WTC11 (cell line): ENCODE data around the gene ARG2. TPM values are rescaled to one million over a fixed set of nuclear protein-coding genes. Genes with fewer than 3 reads are reported as not detected.

Experiments used
- ATAC-seq: fragments of 200-7000 bp; cut with Tn5 transposase; 2 replicates; pipeline ENCODE4 v1.10.0; 2021; ENCODE audit warnings: mild to moderate bottlenecking, moderate library complexity
- CTCF ChIA-PET: fragments of 300-600 bp; sonication (Branson Sonifier 250); formaldehyde crosslinking; loops from one replicate; lab custom pipeline; 2021; ENCODE audit warnings: antibody characterized with exemption; lab: Charles Lee
- POLR2A ChIA-PET: fragments of 350-600 bp; sonication (Branson Sonifier 250); formaldehyde crosslinking; loops from one replicate; lab custom pipeline; 2021; ENCODE audit warnings: antibody characterized with exemption; lab: Charles Lee
- DNase-seq: peaks from one replicate; pipeline ENCODE4 v3.0.0; 2021; ENCODE audit warnings: low spot score
- H3K27ac Mint-ChIP-seq: 2 replicates; pipeline ENCODE4 v1.8.0; 2021; ENCODE audit warnings: mixed read lengths
- H3K27me3 Mint-ChIP-seq: 2 replicates; pipeline ENCODE4 v1.8.0; 2021; ENCODE audit warnings: low read depth, mild to moderate bottlenecking, moderate library complexity, mixed read lengths
- H3K36me3 Mint-ChIP-seq: 2 replicates; pipeline ENCODE4 v1.8.0; 2021; ENCODE audit warnings: mixed read lengths
- H3K4me1 Mint-ChIP-seq: 2 replicates; pipeline ENCODE4 v1.8.0; 2022; ENCODE audit warnings: mixed read lengths
- H3K4me3 Mint-ChIP-seq: 2 replicates; pipeline ENCODE4 v1.8.0; 2021; ENCODE audit warnings: mild to moderate bottlenecking, moderate library complexity, mixed read lengths
- H3K9me3 Mint-ChIP-seq: 2 replicates; pipeline ENCODE4 v1.8.0; 2021; ENCODE audit warnings: mixed read lengths
- AFF4 ChIP-seq: sonication (generic); formaldehyde crosslinking; IDR thresholded peaks from 2 replicates; pipeline ENCODE4 v1.8.1; 2023; ENCODE audit warnings: mild to moderate bottlenecking, missing genetic modification reagents, borderline replicate concordance
- ATF2 ChIP-seq: sonication (generic); formaldehyde crosslinking; IDR thresholded peaks from 2 replicates; pipeline ENCODE4 v1.8.1; 2022; ENCODE audit warnings: low read depth, missing genetic modification reagents, borderline replicate concordance
- E2F4 ChIP-seq: sonication (generic); formaldehyde crosslinking; IDR thresholded peaks from 2 replicates; pipeline ENCODE4 v1.8.1; 2022; ENCODE audit warnings: low read depth, mild to moderate bottlenecking, moderate library complexity, missing genetic modification reagents, borderline replicate concordance
- FOXK1 ChIP-seq: sonication (generic); formaldehyde crosslinking; IDR thresholded peaks from 2 replicates; pipeline ENCODE4 v1.8.0; 2022; ENCODE audit warnings: mild to moderate bottlenecking, moderate library complexity, missing genetic modification reagents
- FOXP4 ChIP-seq: sonication (generic); formaldehyde crosslinking; IDR thresholded peaks from 2 replicates; pipeline ENCODE4 v1.8.0; 2022; ENCODE audit warnings: mild to moderate bottlenecking, missing genetic modification reagents
- JAZF1 ChIP-seq: fragments of 250-450 bp; sonication (Bioruptor Pico); IDR thresholded peaks from 2 replicates; pipeline ENCODE4 v1.9.0; 2021; ENCODE audit warnings: moderate library complexity, mild to moderate bottlenecking, inconsistent platforms
- MLX ChIP-seq: sonication (generic); formaldehyde crosslinking; IDR thresholded peaks from 2 replicates; pipeline ENCODE4 v1.8.1; 2023; ENCODE audit warnings: mild to moderate bottlenecking, missing genetic modification reagents, moderate library complexity
- NFYB ChIP-seq: sonication (generic); formaldehyde crosslinking; conservative IDR thresholded peaks from 2 replicates; pipeline ENCODE4 v1.8.0; 2022; ENCODE audit warnings: low read depth, missing genetic modification reagents
- RELA ChIP-seq: sonication (generic); formaldehyde crosslinking; IDR thresholded peaks from 2 replicates; pipeline ENCODE4 v1.8.1; 2022; ENCODE audit warnings: missing genetic modification reagents, mild to moderate bottlenecking, borderline replicate concordance
- SMAD4 ChIP-seq: sonication (generic); formaldehyde crosslinking; IDR thresholded peaks from 2 replicates; pipeline ENCODE4 v1.8.0; 2022; ENCODE audit warnings: mild to moderate bottlenecking, missing genetic modification reagents
- TEAD4 ChIP-seq: sonication (generic); formaldehyde crosslinking; IDR thresholded peaks from 2 replicates; pipeline ENCODE4 v1.8.0; 2022; ENCODE audit warnings: mild to moderate bottlenecking, missing genetic modification reagents
- ZBTB43 ChIP-seq: sonication (generic); formaldehyde crosslinking; IDR thresholded peaks from 2 replicates; pipeline ENCODE4 v1.8.1; 2023; ENCODE audit warnings: mild to moderate bottlenecking, missing genetic modification reagents
- ZNF121 ChIP-seq: sonication (generic); formaldehyde crosslinking; IDR thresholded peaks from 2 replicates; pipeline ENCODE4 v1.8.0; 2023; ENCODE audit warnings: missing genetic modification reagents
- ZNF425 ChIP-seq: fragments of 250-450 bp; sonication (Bioruptor Pico); conservative IDR thresholded peaks from 2 replicates; pipeline ENCODE4 v1.9.0; 2021; ENCODE audit warnings: mild to moderate bottlenecking
- ZNF532 ChIP-seq: fragments of 250-450 bp; sonication (Bioruptor Pico); IDR thresholded peaks from 2 replicates; pipeline ENCODE4 v1.9.0; 2021; ENCODE audit warnings: mild to moderate bottlenecking, borderline replicate concordance
- ZNF671 ChIP-seq: fragments of 250-450 bp; sonication (Bioruptor Pico); IDR thresholded peaks from 2 replicates; pipeline ENCODE4 v1.8.0; 2021; ENCODE audit warnings: mild to moderate bottlenecking
- total RNA-seq: library from RNA; stranded (reverse); gene quantifications from 3 replicates; pipeline ENCODE4 v1.2.3, GENCODE V29; 2021

The ARG2 gene
- total RNA-seq, 1 experiment from 2014 or later = 29.8 TPM

GRCh38 chr14:67576216-67576955 lies 43.3 kb upstream of the ARG2 start (continued):
- TF ChIP-seq AFF4 (CRISPR knock-in tag) (no peak), ZNF425 (CRISPR knock-in tag) (no peak), TEAD4 (CRISPR knock-in tag) (no peak), ZNF121 (CRISPR knock-in tag) (no peak), MLX (CRISPR knock-in tag) (no peak)

GRCh38 chr14:67577181-67577808 lies 42.4 kb upstream of the ARG2 start:
- Mint-ChIP-seq H3K27ac (no peak overlapping the region), H3K27me3 (no peaks in the 10 kb centered on the region), H3K9me3 (no peaks in the 10 kb centered on the region), H3K36me3 (peaks cover 37% of the 10 kb centered on the region), H3K4me3 (no peak overlapping the region), H3K4me1 (no peaks in the 10 kb centered on the region)
- ChIA-PET POLR2A (no interaction called here), CTCF (interaction anchor here (1.4 to 3.1 kb wide), 4 partner anchors 11 to 157 kb away, joined by 5 to 18 read pairs (median 6); no protein-coding TSS in a partner anchor)
- ATAC-seq = no peak
- no peak for DNase-seq
- no peak for TF ChIP-seq RELA (CRISPR knock-in tag)
- TF ChIP-seq ZNF532 = no peak
- no peak for TF ChIP-seq ZNF671 (CRISPR knock-in tag)
- no peak for TF ChIP-seq NFYB
- TF ChIP-seq ATF2 = no peak
- TF ChIP-seq SMAD4 (CRISPR knock-in tag) = no peak
- no peak for TF ChIP-seq E2F4 (CRISPR knock-in tag)
- TF ChIP-seq FOXP4 (CRISPR knock-in tag) = no peak
- no peak for TF ChIP-seq FOXK1 (CRISPR knock-in tag)
- no peak for TF ChIP-seq ZBTB43 (CRISPR knock-in tag)
- no peak for TF ChIP-seq JAZF1 (CRISPR knock-in tag)
